Ectodermal cell (in vitro differentiated cells): ENCODE measurements around the gene YBX2.
"Not testable (repeated sequence)": the region's sequence is repeated elsewhere in the genome, so short reads cannot be mapped to it uniquely, and the experiment has no call there.

Experiments used
- H3K27ac ChIP-seq: 2 replicates; pipeline ENCODE4 v1.7.0; 2013; ENCODE audit warnings: mild to moderate bottlenecking, low read depth, low read length; ENCODE audit not compliant: insufficient read depth, poor library complexity, severe bottlenecking
- H3K27me3 ChIP-seq: 2 replicates; pipeline ENCODE4 v1.7.0; 2013; ENCODE audit warnings: mild to moderate bottlenecking, low read length; ENCODE audit not compliant: insufficient read depth, control insufficient read depth, poor library complexity, severe bottlenecking
- H3K36me3 ChIP-seq: one replicate; pipeline ENCODE4 v1.7.0; 2013; ENCODE audit warnings: low read length; ENCODE audit not compliant: control insufficient read depth, insufficient read depth
- H3K4me1 ChIP-seq: one replicate; pipeline ENCODE4 v1.7.0; 2013; ENCODE audit warnings: low read length; ENCODE audit not compliant: control insufficient read depth, insufficient read depth
- H3K4me3 ChIP-seq: 2 replicates; pipeline ENCODE4 v1.7.0; 2013; ENCODE audit warnings: low read depth, low read length, control low read depth; ENCODE audit not compliant: insufficient read depth
- H3K9me3 ChIP-seq: 2 replicates; pipeline ENCODE4 v1.7.0; 2013; ENCODE audit warnings: mild to moderate bottlenecking, low read length, moderate library complexity; ENCODE audit not compliant: control insufficient read depth
- WGBS, 2 experiments: methylation state at CpG; one replicate each; pipeline ENCODE4 v1.1.7; 2013; ENCODE audit warnings: missing lambda C conversion rate in 2 of 2; 5-methylcytosine and 5-hydroxymethylcytosine counted together

YBX2 gene

DNA sequence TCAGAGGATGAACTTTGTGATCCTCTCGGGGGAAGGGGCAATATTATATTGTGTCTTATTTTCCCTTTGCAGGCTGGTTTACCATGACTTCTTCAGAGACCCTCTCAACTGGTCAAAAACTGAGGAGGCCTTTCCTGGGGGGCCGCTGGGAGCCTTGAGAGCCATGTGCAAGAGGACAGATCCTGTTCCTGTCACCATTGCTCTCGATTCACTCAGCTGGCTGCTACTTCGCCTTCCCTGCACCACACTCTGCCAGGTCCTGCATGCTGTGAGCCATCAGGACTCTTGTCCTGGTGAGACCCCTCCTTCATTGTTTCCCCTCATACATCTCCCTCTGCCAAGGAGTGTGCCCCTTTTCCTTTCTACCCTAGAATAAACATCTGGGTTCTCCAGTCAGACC lies 39.9 kb downstream of the YBX2 start:
- Histone ChIP-seq H3K4me3 (no peak overlapping the region), H3K27me3 (no peaks in the 10 kb centered on the region), H3K27ac (no peak overlapping the region), H3K4me1 (peaks cover 12% of the 10 kb centered on the region), H3K9me3 (no peaks in the 10 kb centered on the region), H3K36me3 (peaks cover 18% of the 10 kb centered on the region)
- WGBS, 2 experiments = 97 to 98% methylated on average over 4 of the region's 4 CpGs

DNA sequence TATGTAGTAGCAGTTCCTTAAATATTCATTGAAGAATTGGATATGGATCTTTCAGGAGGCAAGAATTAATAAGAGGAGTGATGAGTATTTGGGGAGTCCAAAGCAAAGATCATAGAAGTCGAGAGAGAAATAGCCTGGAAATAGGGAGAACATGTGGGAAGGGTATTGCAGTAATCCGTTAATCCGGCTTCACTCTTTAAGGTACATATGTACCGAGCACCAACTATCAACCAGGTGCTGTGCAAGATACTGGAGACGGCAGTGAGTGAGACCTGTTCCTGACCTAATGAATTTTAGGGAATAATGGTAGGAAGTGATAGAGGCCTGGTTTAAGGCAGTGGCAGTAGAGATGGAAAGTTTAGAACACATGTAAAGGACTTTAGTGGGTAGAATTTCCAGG lies 41.4 kb downstream of the YBX2 start:
- Histone ChIP-seq H3K27me3 (no peaks in the 10 kb centered on the region), H3K9me3 (no peaks in the 10 kb centered on the region), H3K4me3 (peak overlapping the region; percentile 91), H3K4me1 (peaks cover 20% of the 10 kb centered on the region), H3K27ac (no peak overlapping the region), H3K36me3 (peaks cover 18% of the 10 kb centered on the region)
- 89 to 90% methylated on average over 5 of the region's 5 CpGs for WGBS, 2 experiments

DNA sequence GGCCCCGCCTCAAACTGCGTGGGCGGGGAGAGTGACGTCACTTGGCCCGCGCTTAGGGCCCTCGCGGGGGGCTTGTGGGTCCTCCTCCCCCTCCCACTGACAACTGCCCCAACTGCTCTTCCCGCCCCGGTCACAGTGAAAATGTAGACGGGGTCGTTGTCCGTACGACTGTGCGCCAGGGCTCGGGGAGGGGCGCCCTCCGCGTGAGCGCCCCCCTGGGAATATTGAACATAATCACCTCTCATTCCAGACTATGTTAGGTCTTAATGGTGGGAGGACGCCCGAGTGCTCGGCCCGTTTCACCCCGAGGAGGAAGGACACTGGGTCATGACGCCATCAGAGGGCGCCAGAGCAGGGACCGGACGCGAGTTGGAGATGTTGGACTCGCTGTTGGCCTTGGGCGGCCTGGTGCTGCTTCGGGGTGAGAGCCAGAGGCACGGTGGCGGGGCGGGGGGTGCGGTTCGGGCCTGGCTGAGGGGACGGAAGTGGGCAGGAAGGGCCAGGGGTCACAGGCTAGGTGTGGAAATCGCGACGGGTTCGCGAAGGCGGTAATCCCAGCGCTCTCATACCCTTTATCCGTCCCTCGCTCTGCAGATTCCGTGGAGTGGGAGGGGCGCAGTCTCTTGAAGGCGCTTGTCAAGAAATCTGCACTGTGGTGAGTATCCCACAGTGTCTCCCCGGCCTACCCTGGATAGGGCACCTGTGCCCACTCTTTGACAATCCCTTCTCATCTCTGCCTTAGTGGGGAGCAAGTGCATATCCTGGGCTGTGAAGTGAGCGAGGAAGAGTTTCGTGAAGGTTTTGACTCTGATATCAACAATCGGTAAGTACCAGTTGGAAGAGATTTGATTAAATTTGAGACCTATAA lies 42.0 kb downstream of the YBX2 start, which contains the start of gene ELP5:
Gene ELP5 (plus strand): TSS at position 40 of the 868 bp plus-strand sequence. CDS start 336 bp downstream, at position 376.
- H3K9me3 ChIP-seq = no peaks in the 10 kb centered on the region
- peak within 1 kb of the TSS; percentile 91 for H3K4me3 ChIP-seq
- no peaks in the 10 kb centered on the region for H3K27me3 ChIP-seq
- peak within 1 kb of the TSS; percentile 99 for H3K27ac ChIP-seq
- H3K36me3 ChIP-seq = peaks cover 18% of the 10 kb centered on the region
- H3K4me1 ChIP-seq = peaks cover 20% of the 10 kb centered on the region
- WGBS, 2 experiments = 2% methylated on average over 55 of the region's 55 CpGs

DNA sequence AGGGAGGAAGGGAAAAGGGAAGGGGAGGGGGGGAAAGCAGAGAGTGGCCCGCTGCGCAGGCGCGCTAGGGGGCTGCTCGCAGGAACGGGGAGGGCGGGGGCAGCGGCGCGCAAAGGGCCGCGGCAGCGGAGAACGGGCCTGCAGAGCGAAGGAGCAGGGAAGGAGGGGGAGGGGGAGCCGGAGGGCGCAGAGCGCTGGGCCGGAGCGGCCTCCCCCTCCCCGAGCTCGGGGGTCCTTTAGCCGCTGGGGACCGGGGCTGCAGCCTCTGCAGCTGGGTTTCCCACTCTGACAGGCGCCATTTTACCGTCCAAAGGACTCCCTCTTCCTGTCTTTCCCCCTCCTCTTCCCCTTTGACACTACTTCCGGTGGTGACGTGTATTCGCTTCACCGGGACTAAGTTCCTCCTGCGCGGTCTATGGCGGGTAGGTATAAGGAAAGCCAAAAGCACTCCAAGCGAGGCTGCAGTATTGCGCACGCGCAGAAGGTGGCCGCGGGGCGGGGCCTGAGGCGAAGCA lies 42.7 kb downstream of the YBX2 start, which contains the start of gene CTDNEP1:
Gene CTDNEP1 (minus strand): TSS at position 74 of the 515 bp plus-strand sequence. CDS start 438 bp downstream, outside the sequence.
- Histone ChIP-seq H3K9me3 (no peaks in the 10 kb centered on the region), H3K4me1 (peaks cover 20% of the 10 kb centered on the region), H3K27me3 (no peaks in the 10 kb centered on the region), H3K27ac (peak within 1 kb of the TSS; percentile 99), H3K4me3 (peak within 1 kb of the TSS; percentile 91), H3K36me3 (peaks cover 17% of the 10 kb centered on the region)
- 0% methylated on average over 41 of the region's 41 CpGs for WGBS, 2 experiments

DNA sequence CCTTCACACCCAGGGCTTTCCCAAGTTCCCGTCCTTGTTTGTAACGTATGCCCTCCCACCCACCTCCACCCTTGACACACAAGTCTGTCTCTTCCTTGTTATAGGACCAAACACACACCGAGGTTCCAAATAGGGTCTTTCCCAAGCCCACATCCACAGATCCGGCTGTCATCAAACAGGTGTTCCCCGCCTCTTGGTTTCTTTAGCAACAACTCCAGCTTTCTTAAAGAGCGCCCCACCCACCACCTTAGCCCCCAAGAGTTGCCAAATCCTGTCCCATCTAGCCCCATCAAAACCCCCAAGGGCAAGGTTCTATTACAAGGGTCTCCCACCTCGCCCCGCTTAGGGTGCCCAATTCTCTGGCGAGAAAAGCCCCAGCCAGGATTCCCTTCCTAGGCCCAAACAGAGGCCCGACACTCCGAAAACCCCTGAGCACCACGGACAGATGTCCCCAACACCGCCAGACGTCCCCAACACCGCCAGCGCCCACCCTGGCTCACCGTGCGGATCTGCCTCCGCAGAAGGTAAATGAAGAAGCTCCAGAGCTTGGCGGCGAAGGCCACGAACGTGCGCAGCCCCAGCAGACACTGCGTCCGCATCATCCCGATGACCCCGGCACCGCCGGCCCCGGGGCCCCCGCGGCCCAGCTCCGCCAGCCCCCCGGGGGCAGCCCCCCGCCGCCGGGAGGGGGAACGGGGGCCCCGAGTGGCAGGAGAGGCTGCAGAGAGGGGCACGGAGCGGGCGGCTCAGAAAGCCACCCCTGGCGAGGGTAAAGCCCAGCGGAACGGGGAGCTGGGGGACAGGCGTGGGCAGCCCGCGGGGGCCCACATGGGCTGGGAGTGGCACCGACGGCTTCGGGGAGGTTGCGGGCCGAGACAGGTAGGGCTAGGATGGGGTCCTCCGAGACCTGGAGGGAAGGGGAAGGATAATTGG lies 43.5 kb downstream of the YBX2 start:
- 1% methylated on average over 55 of the region's 55 CpGs for WGBS, 2 experiments
- peaks cover 20% of the 10 kb centered on the region for H3K4me1 ChIP-seq
- H3K36me3 ChIP-seq = peaks cover 16% of the 10 kb centered on the region
- no peaks in the 10 kb centered on the region for H3K27me3 ChIP-seq
- no peaks in the 10 kb centered on the region for H3K9me3 ChIP-seq
- H3K4me3 ChIP-seq = peak overlapping the region; percentile 91
- peak overlapping the region; percentile 69 for H3K27ac ChIP-seq

DNA sequence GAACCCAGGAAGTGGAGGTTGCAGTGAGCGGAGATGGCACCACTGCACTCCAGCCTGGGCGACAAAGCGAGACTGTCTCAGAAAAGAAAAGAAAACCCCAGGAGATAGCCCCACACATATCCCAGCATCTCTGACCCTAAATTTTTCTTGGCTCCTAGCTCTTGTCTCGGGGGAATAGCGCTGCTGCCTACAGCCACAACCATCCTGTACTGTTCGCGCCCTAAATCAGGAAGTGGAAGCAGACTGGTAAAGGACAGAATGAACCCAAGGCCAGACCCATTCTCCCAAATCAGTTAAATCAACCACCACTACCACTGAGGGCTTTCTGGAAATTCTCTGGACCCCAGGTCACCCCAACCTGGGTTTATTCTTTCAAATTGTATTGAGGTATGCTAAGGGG lies 44.6 kb downstream of the YBX2 start:
- Histone ChIP-seq H3K9me3 (no peaks in the 10 kb centered on the region), H3K4me3 (peak overlapping the region; percentile 91), H3K27me3 (no peaks in the 10 kb centered on the region), H3K4me1 (peaks cover 20% of the 10 kb centered on the region), H3K27ac (no peak overlapping the region), H3K36me3 (peaks cover 19% of the 10 kb centered on the region)
- WGBS, 2 experiments = 93 to 97% methylated on average over 7 of the region's 7 CpGs

DNA sequence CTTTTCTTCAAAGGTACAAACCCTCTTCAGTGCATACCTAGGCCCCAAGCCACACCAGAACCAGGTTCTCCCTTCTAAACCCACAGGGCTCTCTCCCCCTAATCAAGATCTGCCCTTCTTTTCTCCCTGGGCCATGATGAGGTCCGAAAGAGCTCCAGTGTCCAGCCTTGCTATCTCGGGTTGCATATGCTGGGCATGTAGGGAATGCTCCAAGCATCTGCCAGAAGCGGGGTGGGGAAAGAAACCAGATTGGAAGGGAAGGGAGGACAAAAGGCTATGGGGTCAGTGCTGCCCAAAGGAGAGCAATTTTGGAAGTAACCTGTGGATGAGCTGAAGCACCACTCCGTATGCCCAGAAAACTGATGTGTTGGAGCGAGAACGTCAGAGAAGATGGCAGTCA lies 45.2 kb downstream of the YBX2 start:
- 93 to 95% methylated on average over 6 of the region's 6 CpGs for WGBS, 2 experiments
- H3K27ac ChIP-seq = no peak overlapping the region
- H3K4me1 ChIP-seq = peaks cover 20% of the 10 kb centered on the region
- no peaks in the 10 kb centered on the region for H3K27me3 ChIP-seq
- no peaks in the 10 kb centered on the region for H3K9me3 ChIP-seq
- peaks cover 20% of the 10 kb centered on the region for H3K36me3 ChIP-seq
- no peak overlapping the region for H3K4me3 ChIP-seq

DNA sequence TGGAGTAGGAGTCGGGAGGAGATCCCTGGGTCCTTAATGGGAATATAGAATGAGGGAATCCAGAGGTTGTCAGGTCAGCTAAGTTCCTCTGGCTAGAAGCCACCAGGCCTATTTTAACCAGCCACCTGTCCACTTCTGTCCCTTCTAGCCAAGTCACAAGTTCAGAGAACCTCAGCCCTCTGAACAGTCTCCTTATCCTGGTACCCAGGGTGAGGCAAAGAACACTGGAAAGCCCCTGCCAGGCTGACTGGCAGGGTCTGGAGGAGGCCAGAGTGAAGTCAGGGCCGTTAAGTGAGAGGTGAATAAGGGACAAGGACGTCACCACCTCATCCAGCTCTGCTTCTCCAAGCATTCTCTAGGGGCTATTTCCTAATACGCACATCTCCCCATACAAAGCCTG lies 45.6 kb downstream of the YBX2 start:
- Histone ChIP-seq H3K27me3 (no peaks in the 10 kb centered on the region), H3K4me3 (no peak overlapping the region), H3K27ac (no peak overlapping the region), H3K9me3 (no peaks in the 10 kb centered on the region), H3K4me1 (peaks cover 20% of the 10 kb centered on the region), H3K36me3 (peaks cover 18% of the 10 kb centered on the region)
- WGBS, 2 experiments = 94 to 96% methylated on average over 4 of the region's 4 CpGs

DNA sequence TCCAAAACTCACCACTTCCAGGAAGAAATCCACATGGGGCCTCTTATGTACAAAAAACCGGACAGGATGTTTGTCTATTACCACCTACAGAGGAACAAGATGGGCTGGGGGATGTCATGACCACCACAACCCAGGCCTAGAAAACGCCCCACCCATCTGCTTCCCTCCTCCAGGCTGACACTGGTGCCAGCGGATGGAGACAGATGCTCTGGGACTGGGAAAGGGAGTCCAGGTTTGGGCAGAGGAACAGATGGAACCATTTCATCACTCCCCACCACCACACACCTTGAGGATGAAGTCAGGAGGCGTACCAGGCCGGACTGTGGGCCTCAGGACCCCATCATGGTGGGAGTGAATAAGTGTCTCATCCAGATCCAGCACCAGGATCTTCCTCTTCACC lies 47.7 kb downstream of the YBX2 start:
- WGBS, 2 experiments = 90 to 99% methylated on average over 5 of the region's 5 CpGs

DNA sequence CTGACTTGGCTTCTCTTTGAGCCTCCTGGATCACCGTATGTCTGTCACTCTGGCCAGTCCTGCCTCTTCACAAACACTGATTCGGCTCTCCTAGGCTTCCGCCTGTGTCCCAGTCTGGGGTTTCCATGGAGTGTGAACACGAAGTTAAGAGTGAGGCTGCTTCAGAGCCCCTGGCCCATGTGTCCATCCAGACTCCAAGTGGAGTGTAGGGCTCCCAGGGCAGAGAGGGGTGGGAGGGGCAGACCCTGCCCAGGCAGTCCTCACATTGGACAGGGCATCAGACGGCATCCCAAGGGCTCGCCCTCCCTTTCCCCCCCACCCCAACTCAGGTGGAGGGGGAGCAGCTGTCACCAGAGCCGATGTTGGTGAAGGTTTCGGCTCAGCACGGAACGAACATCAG lies 50.6 kb downstream of the YBX2 start:
- WGBS, 2 experiments = 91 to 95% methylated on average over 10 of the region's 10 CpGs
- not testable (repeated sequence) for H3K27ac ChIP-seq, H3K27me3 ChIP-seq, H3K9me3 ChIP-seq, H3K4me3 ChIP-seq, H3K4me1 ChIP-seq
- H3K36me3 ChIP-seq = peaks cover 24% of the 10 kb centered on the region

More for the DNA sequence above, 47.7 kb downstream of the YBX2 start:
- no peaks in the 10 kb centered on the region for H3K27me3 ChIP-seq
- no peaks in the 10 kb centered on the region for H3K9me3 ChIP-seq
- H3K27ac ChIP-seq = no peak overlapping the region
- no peak overlapping the region for H3K4me3 ChIP-seq
- H3K4me1 ChIP-seq = peaks cover 20% of the 10 kb centered on the region
- H3K36me3 ChIP-seq = peaks cover 18% of the 10 kb centered on the region
